Fibroblast of the aortic adventitia (primary cell): ENCODE data around the gene IDH3A. TPM values are rescaled to one million over a fixed set of nuclear protein-coding genes. Genes with fewer than 3 reads are reported as not detected.

Experiments
- DNase-seq: peaks from one replicate; pipeline ENCODE4 v3.0.0-alpha.2; 2010; ENCODE audit warnings: low read depth
- H3K4me3 ChIP-seq: 2 replicates; pipeline ENCODE4 v1.5.1; 2011; ENCODE audit warnings: low read depth, mild to moderate bottlenecking, control low read depth, low read length, moderate library complexity
- CTCF ChIP-seq: IDR thresholded peaks from 2 replicates; pipeline ENCODE4 v1.5.1; 2011; ENCODE audit warnings: mild to moderate bottlenecking, low read length, control low read depth, inconsistent platforms; ENCODE audit not compliant: insufficient read depth
- total RNA-seq: library from RNA; depleted of rRNA; stranded (reverse); fragments of >200 nt; gene quantifications from 2 replicates; pipeline ENCODE4 v1.2.3, GENCODE V29; 2012; ENCODE audit warnings: low replicate concordance

The IDH3A gene
- total RNA-seq, 1 donor, result 53.8 TPM

- no peak for DNase-seq
- no peak for TF ChIP-seq CTCF
- no peak overlapping the region for H3K4me3 ChIP-seq
Measured at GRCh38 chr15:78192826-78193594, 43.8 kb downstream of the IDH3A start.

- no peak for DNase-seq
- TF ChIP-seq CTCF, result no peak
- H3K4me3 ChIP-seq, result no peak overlapping the region
Measured at GRCh38 chr15:78193731-78194567, 44.8 kb downstream of the IDH3A start.

- TF ChIP-seq CTCF, result no peak
- no peak overlapping the region for H3K4me3 ChIP-seq
- no peak for DNase-seq
Measured at GRCh38 chr15:78194568-78194925, 45.4 kb downstream of the IDH3A start.

- no peak for DNase-seq
- no peak overlapping the region for H3K4me3 ChIP-seq
- peak; percentile 58 for TF ChIP-seq CTCF
Measured at GRCh38 chr15:78195735-78196201, 46.6 kb downstream of the IDH3A start.

- no peak for DNase-seq
- TF ChIP-seq CTCF, result no peak
- no peak overlapping the region for H3K4me3 ChIP-seq
Measured at GRCh38 chr15:78197632-78198031, 48.5 kb downstream of the IDH3A start.

GRCh38 chr15:78200276-78200930, 51.2 kb downstream of the IDH3A start:
- H3K4me3 ChIP-seq, result no peak overlapping the region
- DNase-seq, result no peak
- TF ChIP-seq CTCF, result no peak
